ENCODE measurements around the gene KLHL10. TPM values are rescaled to one million over a fixed set of nuclear protein-coding genes. Genes with fewer than 3 reads are reported as not detected.

The KLHL10 gene
- total RNA-seq, 1 experiment from 2014 or later, result not detected

DNA sequence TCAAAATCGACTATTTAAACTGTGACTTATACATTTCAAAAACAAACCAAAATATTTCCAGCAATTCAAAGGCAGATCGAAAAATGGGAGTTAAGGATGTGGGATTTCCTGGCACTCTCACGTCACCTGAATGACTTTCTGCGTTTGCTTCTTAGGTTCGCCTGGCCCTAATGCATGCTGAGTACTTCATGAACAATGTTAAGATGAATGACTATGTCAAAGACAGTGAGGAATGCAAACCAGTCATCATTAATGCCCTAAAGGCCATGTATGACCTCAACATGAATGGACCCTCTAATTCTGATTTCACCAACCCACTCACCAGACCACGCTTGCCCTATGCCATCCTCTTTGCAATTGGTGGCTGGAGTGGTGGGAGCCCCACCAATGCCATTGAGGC lies 7.3 kb downstream of the KLHL10 start:
- ATAC-seq, result no peak
- TF ChIP-seq SIN3A (IDR thresholded peaks at IDR 0.05; ENCODE audit: borderline replicate concordance, insufficient read depth, low read depth, low read length) (no peak), POLR2AphosphoS5 (IDR thresholded peaks at IDR 0.05; ENCODE audit: low read depth, low read length) (no peak), TCF7L2 (IDR thresholded peaks at IDR 0.05; ENCODE audit: low read depth, low read length) (no peak)
- TF ChIP-seq, protein P1, sequence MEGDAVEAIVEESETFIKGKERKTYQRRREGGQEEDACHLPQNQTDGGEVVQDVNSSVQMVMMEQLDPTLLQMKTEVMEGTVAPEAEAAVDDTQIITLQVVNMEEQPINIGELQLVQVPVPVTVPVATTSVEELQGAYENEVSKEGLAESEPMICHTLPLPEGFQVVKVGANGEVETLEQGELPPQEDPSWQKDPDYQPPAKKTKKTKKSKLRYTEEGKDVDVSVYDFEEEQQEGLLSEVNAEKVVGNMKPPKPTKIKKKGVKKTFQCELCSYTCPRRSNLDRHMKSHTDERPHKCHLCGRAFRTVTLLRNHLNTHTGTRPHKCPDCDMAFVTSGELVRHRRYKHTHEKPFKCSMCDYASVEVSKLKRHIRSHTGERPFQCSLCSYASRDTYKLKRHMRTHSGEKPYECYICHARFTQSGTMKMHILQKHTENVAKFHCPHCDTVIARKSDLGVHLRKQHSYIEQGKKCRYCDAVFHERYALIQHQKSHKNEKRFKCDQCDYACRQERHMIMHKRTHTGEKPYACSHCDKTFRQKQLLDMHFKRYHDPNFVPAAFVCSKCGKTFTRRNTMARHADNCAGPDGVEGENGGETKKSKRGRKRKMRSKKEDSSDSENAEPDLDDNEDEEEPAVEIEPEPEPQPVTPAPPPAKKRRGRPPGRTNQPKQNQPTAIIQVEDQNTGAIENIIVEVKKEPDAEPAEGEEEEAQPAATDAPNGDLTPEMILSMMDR (IDR thresholded peaks at IDR 0.05), result no peak
- TF ChIP-seq, protein P2, sequence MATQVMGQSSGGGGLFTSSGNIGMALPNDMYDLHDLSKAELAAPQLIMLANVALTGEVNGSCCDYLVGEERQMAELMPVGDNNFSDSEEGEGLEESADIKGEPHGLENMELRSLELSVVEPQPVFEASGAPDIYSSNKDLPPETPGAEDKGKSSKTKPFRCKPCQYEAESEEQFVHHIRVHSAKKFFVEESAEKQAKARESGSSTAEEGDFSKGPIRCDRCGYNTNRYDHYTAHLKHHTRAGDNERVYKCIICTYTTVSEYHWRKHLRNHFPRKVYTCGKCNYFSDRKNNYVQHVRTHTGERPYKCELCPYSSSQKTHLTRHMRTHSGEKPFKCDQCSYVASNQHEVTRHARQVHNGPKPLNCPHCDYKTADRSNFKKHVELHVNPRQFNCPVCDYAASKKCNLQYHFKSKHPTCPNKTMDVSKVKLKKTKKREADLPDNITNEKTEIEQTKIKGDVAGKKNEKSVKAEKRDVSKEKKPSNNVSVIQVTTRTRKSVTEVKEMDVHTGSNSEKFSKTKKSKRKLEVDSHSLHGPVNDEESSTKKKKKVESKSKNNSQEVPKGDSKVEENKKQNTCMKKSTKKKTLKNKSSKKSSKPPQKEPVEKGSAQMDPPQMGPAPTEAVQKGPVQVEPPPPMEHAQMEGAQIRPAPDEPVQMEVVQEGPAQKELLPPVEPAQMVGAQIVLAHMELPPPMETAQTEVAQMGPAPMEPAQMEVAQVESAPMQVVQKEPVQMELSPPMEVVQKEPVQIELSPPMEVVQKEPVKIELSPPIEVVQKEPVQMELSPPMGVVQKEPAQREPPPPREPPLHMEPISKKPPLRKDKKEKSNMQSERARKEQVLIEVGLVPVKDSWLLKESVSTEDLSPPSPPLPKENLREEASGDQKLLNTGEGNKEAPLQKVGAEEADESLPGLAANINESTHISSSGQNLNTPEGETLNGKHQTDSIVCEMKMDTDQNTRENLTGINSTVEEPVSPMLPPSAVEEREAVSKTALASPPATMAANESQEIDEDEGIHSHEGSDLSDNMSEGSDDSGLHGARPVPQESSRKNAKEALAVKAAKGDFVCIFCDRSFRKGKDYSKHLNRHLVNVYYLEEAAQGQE (IDR thresholded peaks at IDR 0.05; ENCODE audit: insufficient read depth in 1 of 2, low read depth in 2 of 2, low read length in 1 of 2), result no peak
- H3K27me3 ChIP-seq (ENCODE audit: control insufficient read depth, insufficient read depth, low read length), result no peaks in the 10 kb centered on the region
- in situ Hi-C loops (cut with HindIII; ENCODE audit: low pct_unique_long_range_greater_than_20kb, low sequenced_read_pairs) (no loop called here), intact Hi-C loops (cut with micrococcal nuclease; ENCODE audit: unreplicated experiment) (no loop called here)
- no peak overlapping the region for H3K27ac ChIP-seq (ENCODE audit: low read length)
- BruUV-seq (replicated peaks), result no TSS peak
- H3K36me3 ChIP-seq (ENCODE audit: control insufficient read depth, insufficient read depth, low read length), result no peaks in the 10 kb centered on the region
- ChIA-PET CTCF (no interaction called here), POLR2A (no interaction called here)
- H3K9me3 ChIP-seq (ENCODE audit: control insufficient read depth, insufficient read depth, low read depth, low read length), result no peaks in the 10 kb centered on the region
- no peak overlapping the region for H3K4me3 ChIP-seq (ENCODE audit: low read depth in 2 of 2, low read length in 2 of 2)
- DNase-seq (ENCODE audit: low read depth, low spot score), result no peak
- H3K4me1 ChIP-seq (ENCODE audit: control insufficient read depth, insufficient read depth, low read length), result no peaks in the 10 kb centered on the region

DNA sequence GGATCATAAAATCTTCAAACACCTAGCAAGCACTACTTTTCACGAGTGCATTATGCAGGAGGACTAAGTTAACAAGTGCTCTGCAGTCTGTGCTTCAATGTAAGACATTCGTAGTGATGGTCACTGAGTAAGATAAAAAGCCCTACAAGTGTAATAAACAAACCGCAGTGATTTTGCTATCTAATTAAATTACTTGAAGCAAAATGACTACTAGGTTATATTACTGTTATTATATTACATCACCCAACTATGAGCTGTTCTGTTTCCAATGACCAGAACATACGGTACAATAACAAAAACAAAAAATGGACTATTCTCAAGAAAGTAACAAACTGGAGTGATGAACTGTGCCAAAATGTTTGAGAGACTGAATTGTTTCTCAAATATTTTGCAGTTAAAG lies 11.2 kb downstream of the KLHL10 start:
- Histone ChIP-seq H3K27ac (ENCODE audit: low read length) (no peak overlapping the region), H3K4me3 (ENCODE audit: low read depth in 2 of 2, low read length in 2 of 2) (no peak overlapping the region), H3K36me3 (ENCODE audit: control insufficient read depth, insufficient read depth, low read length) (no peaks in the 10 kb centered on the region), H3K27me3 (ENCODE audit: control insufficient read depth, insufficient read depth, low read length) (no peaks in the 10 kb centered on the region), H3K4me1 (ENCODE audit: control insufficient read depth, insufficient read depth, low read length) (no peaks in the 10 kb centered on the region), H3K9me3 (ENCODE audit: control insufficient read depth, insufficient read depth, low read depth, low read length) (no peaks in the 10 kb centered on the region)
- BruUV-seq (replicated peaks), result no TSS peak
- in situ Hi-C loops (cut with HindIII; ENCODE audit: low pct_unique_long_range_greater_than_20kb, low sequenced_read_pairs), result no loop called here
- no peak for ATAC-seq
- ChIA-PET CTCF (interaction anchor here (0.5 kb wide), 1 partner anchor 147 kb away, joined by 9 read pairs; no protein-coding TSS in a partner anchor), POLR2A (interaction anchor here (0.5 kb wide), 1 partner anchor 84 kb away, joined by 5 read pairs; no protein-coding TSS in a partner anchor)
- TF ChIP-seq TCF7L2 (IDR thresholded peaks at IDR 0.05; ENCODE audit: low read depth, low read length), result no peak
- intact Hi-C loops (cut with micrococcal nuclease; ENCODE audit: unreplicated experiment), result no loop called here
- DNase-seq (ENCODE audit: low read depth, low spot score), result no peak

DNA sequence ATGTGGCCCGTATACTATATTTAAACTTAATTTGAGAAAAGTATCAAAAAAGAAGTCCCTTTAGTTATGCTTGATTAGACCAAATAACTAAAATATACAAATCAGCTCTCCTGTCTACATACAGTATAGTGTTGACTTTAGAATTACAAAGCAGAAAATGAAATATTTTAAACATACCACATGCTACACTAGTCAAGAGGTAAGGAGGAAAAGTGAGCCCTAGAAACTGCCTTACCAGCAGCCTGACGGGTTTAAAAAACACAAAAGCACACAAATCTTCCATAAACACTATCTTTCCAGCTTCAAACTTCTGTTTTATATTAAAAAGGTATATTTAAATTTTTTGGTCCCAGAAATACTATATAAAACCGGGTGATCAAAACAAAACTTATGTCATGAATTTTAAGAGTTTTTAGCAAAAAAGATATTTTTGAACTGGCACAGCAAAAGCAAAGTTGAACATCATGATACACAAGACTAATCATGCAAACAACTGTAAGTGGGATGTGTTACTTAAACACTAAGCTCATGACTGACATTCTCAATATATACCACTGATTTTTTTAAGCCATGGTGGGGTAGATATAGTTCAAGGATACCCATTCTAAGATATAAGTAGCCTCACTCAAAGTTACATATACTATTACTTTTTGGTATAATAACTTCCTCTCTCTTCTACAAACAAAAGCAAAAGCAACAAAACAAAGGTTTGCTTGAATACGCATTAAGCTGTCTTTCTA lies 11.8 kb downstream of the KLHL10 start:
- CTCF ChIA-PET, result interaction anchor here (0.5 kb wide), 1 partner anchor 147 kb away, joined by 9 read pairs; no protein-coding TSS in a partner anchor
- ATAC-seq, result no peak
- H3K4me3 ChIP-seq (ENCODE audit: low read depth in 2 of 2, low read length in 2 of 2), result no peak overlapping the region
- no peak overlapping the region for H3K27ac ChIP-seq (ENCODE audit: low read length)
- H3K27me3 ChIP-seq (ENCODE audit: control insufficient read depth, insufficient read depth, low read length), result no peaks in the 10 kb centered on the region
- no peaks in the 10 kb centered on the region for H3K9me3 ChIP-seq (ENCODE audit: control insufficient read depth, insufficient read depth, low read depth, low read length)
- in situ Hi-C loops (cut with HindIII; ENCODE audit: low pct_unique_long_range_greater_than_20kb, low sequenced_read_pairs) (no loop called here), intact Hi-C loops (cut with micrococcal nuclease; ENCODE audit: unreplicated experiment) (no loop called here)
- POLR2A ChIA-PET, result no interaction called here
- no peaks in the 10 kb centered on the region for H3K36me3 ChIP-seq (ENCODE audit: control insufficient read depth, insufficient read depth, low read length)
- TSS peak; percentile 28 for BruUV-seq (replicated peaks)
- no peaks in the 10 kb centered on the region for H3K4me1 ChIP-seq (ENCODE audit: control insufficient read depth, insufficient read depth, low read length)
- no peak for DNase-seq (ENCODE audit: low read depth, low spot score)
- TF ChIP-seq, protein P2 (IDR thresholded peaks at IDR 0.05; ENCODE audit: insufficient read depth in 1 of 2, low read depth in 2 of 2, low read length in 1 of 2), result no peak
- TF ChIP-seq SIN3A (IDR thresholded peaks at IDR 0.05; ENCODE audit: borderline replicate concordance, insufficient read depth, low read depth, low read length) (no peak), TCF7L2 (IDR thresholded peaks at IDR 0.05; ENCODE audit: low read depth, low read length) (no peak), POLR2AphosphoS5 (IDR thresholded peaks at IDR 0.05; ENCODE audit: low read depth, low read length) (no peak)
- TF ChIP-seq, protein P1 (IDR thresholded peaks at IDR 0.05), result no peak

Data from Panc1 (cell line).